H1 (cell line): Measurements from ENCODE around the gene FASN. TPM values are rescaled to one million over a fixed set of nuclear protein-coding genes. Genes with fewer than 3 reads are reported as not detected.

Source experiments
- CTCF ChIA-PET: fragments of 300-600 bp; sonication (Branson Sonifier 250); formaldehyde crosslinking; loops from one replicate; lab custom pipeline; 2021; ENCODE audit not compliant: partially characterized antibody; lab: Charles Lee
- POLR2A ChIA-PET: fragments of 300-600 bp; sonication (Branson Sonifier 250); formaldehyde crosslinking; loops from one replicate; lab custom pipeline; 2021; ENCODE audit warnings: inconsistent platforms; ENCODE audit not compliant: partially characterized antibody; lab: Charles Lee
- DNase-seq, 2 experiments: peaks; one replicate each; pipeline versions ENCODE4 v3.0.0 to v3.0.0-alpha.2; 2010 to 2022; ENCODE audit warnings: low spot score in 2 of 2, low read depth in 1 of 2, mixed read lengths in 1 of 2
- FAIRE-seq: peaks from 2 replicates; lab custom pipeline; 2011; peaks lifted over from hg19 to GRCh38; lab: Jason Lieb, UNC
- H2AFZ ChIP-seq: 2 replicates; pipeline ENCODE4 v1.8.1; 2012; ENCODE audit warnings: low read length, inconsistent platforms
- H2AK5ac ChIP-seq: 2 replicates; pipeline ENCODE4 v1.6.1; 2013; ENCODE audit warnings: low read depth, low read length
- H2BK120ac ChIP-seq: replicated peaks from 2 replicates; pipeline ENCODE3; 2013; ENCODE audit warnings: low read depth, low read length, inconsistent platforms
- H2BK12ac ChIP-seq: 2 replicates; pipeline ENCODE4 v1.6.1; 2013; ENCODE audit warnings: low read depth, low read length
- H2BK15ac ChIP-seq: 2 replicates; pipeline ENCODE4 v1.6.1; 2013; ENCODE audit warnings: low read length
- H2BK20ac ChIP-seq: 2 replicates; pipeline ENCODE4 v1.6.1; 2013; ENCODE audit warnings: low read length
- H2BK5ac ChIP-seq: 2 replicates; pipeline ENCODE4 v1.6.1; 2013; ENCODE audit warnings: low read depth, low read length
- H3K14ac ChIP-seq: 2 replicates; pipeline ENCODE4 v1.6.1; 2013; ENCODE audit warnings: inconsistent platforms; ENCODE audit not compliant: insufficient read length
- H3K18ac ChIP-seq: 2 replicates; pipeline ENCODE4 v1.6.1; 2013; ENCODE audit warnings: low read length; ENCODE audit errors: extremely low read depth
- H3K23ac ChIP-seq: 2 replicates; pipeline ENCODE4 v1.6.1; 2013; ENCODE audit warnings: inconsistent platforms; ENCODE audit not compliant: insufficient read length
- H3K23me2 ChIP-seq: 2 replicates; pipeline ENCODE4 v1.6.1; 2013; ENCODE audit warnings: low read depth, low read length
- H3K27ac ChIP-seq: 2 replicates; pipeline ENCODE4 v1.6.1; 2011; ENCODE audit warnings: low read depth, low read length, inconsistent platforms
- H3K27me3 ChIP-seq, 4 experiments: replicated peaks in 1 of 4; 1 replicate in 1 of 4; 2 replicates in 3 of 4; pipeline versions ENCODE4 v1.6.1 to v1.8.1; 2011 to 2013; ENCODE audit warnings: low read length in 3 of 4, mild to moderate bottlenecking in 3 of 4, inconsistent platforms in 2 of 4, mixed read lengths in 2 of 4, moderate library complexity in 1 of 4; ENCODE audit not compliant: control insufficient read depth in 3 of 4, insufficient read depth in 3 of 4; ENCODE audit errors: extremely low read depth in 1 of 4
- H3K36me3 ChIP-seq, 4 experiments: 2 replicates each; pipeline versions ENCODE4 v1.6.1 to v1.8.1; 2011 to 2013; ENCODE audit warnings: mild to moderate bottlenecking in 4 of 4, low read length in 3 of 4, moderate library complexity in 2 of 4, control low read depth in 1 of 4, inconsistent platforms in 1 of 4; ENCODE audit not compliant: insufficient read depth in 4 of 4, control insufficient read depth in 2 of 4
- H3K4ac ChIP-seq: replicated peaks from 2 replicates; pipeline ENCODE3; 2013; ENCODE audit warnings: low read length, low read depth, mixed read lengths, inconsistent platforms; ENCODE audit not compliant: insufficient read length
- H3K4me1 ChIP-seq, 4 experiments: replicated peaks in 1 of 4; 1 replicate in 1 of 4; 2 replicates in 3 of 4; pipeline versions ENCODE4 v1.6.1 to v1.8.1; 2011 to 2013; ENCODE audit warnings: low read length in 3 of 4, inconsistent platforms in 2 of 4, mixed read lengths in 1 of 4; ENCODE audit not compliant: insufficient read depth in 4 of 4, control insufficient read depth in 3 of 4
- H3K4me2 ChIP-seq, 2 experiments: 2 replicates each; pipeline versions ENCODE4 v1.6.1 to v1.8.1; 2011 to 2013; ENCODE audit warnings: low read depth in 2 of 2, low read length in 2 of 2, control low read depth in 1 of 2, inconsistent platforms in 1 of 2, mild to moderate bottlenecking in 1 of 2; ENCODE audit not compliant: insufficient read depth in 1 of 2
- H3K4me3 ChIP-seq, 4 experiments: fragments of 200-600, 300-600 bp in 1 of 4; sonication (generic), shearing (Covaris generic), sonication (Bioruptor Twin) in 1 of 4; 2 replicates each; pipeline versions ENCODE4 v1.5.1 to v1.8.1; 2011 to 2016; ENCODE audit warnings: low read length in 4 of 4, low read depth in 3 of 4, control low read depth in 2 of 4, inconsistent platforms in 2 of 4, mild to moderate bottlenecking in 2 of 4, mixed read lengths in 1 of 4, moderate library complexity in 1 of 4; ENCODE audit not compliant: insufficient read depth in 2 of 4; ENCODE audit errors: extremely low read depth in 1 of 4
- H3K56ac ChIP-seq: replicated peaks from 2 replicates; pipeline ENCODE3; 2013; ENCODE audit warnings: low read depth, mild to moderate bottlenecking, mixed read lengths, low read length, inconsistent platforms; ENCODE audit not compliant: insufficient read length
- H3K79me1 ChIP-seq: 2 replicates; pipeline ENCODE4 v1.6.1; 2013; ENCODE audit warnings: low read depth, low read length, control low read depth
- H3K79me2 ChIP-seq, 2 experiments: 2 replicates each; pipeline versions ENCODE4 v1.6.1 to v1.8.1; 2012 to 2013; ENCODE audit warnings: low read length in 2 of 2, mild to moderate bottlenecking in 2 of 2, inconsistent platforms in 1 of 2; ENCODE audit not compliant: insufficient read depth in 2 of 2, control insufficient read depth in 1 of 2
- H3K9ac ChIP-seq, 4 experiments: replicated peaks in 1 of 4; 1 replicate in 1 of 4; 2 replicates in 3 of 4; pipeline versions ENCODE4 v1.6.1 to v1.8.1; 2011 to 2013; ENCODE audit warnings: low read depth in 3 of 4, low read length in 3 of 4, control low read depth in 2 of 4, mild to moderate bottlenecking in 2 of 4, moderate library complexity in 2 of 4, inconsistent platforms in 1 of 4; ENCODE audit errors: extremely low read depth in 1 of 4
- H3K9me3 ChIP-seq, 2 experiments: 2 replicates each; pipeline versions ENCODE4 v1.6.1 to v1.8.1; 2012 to 2013; ENCODE audit warnings: mild to moderate bottlenecking in 2 of 2, moderate library complexity in 2 of 2, control low read depth in 1 of 2, inconsistent platforms in 1 of 2, low read depth in 1 of 2, low read length in 1 of 2, mixed read lengths in 1 of 2; ENCODE audit not compliant: insufficient read depth in 2 of 2
- H4K20me1 ChIP-seq, 2 experiments: replicated peaks in 1 of 2; 2 replicates each; pipeline versions ENCODE3 to v1.8.1; 2011 to 2013; ENCODE audit warnings: inconsistent platforms in 2 of 2, low read length in 2 of 2, mild to moderate bottlenecking in 1 of 2; ENCODE audit not compliant: insufficient read depth in 2 of 2, control insufficient read depth in 1 of 2
- H4K5ac ChIP-seq: 2 replicates; pipeline ENCODE4 v1.6.1; 2013; ENCODE audit warnings: low read length, low read depth, mixed read lengths, inconsistent platforms; ENCODE audit not compliant: insufficient read length
- H4K8ac ChIP-seq: 2 replicates; pipeline ENCODE4 v1.8.0; 2013; ENCODE audit warnings: mild to moderate bottlenecking, moderate library complexity, low read length, inconsistent platforms; ENCODE audit not compliant: insufficient read depth; ENCODE audit errors: extremely low read depth
- H4K91ac ChIP-seq: replicated peaks from 2 replicates; pipeline ENCODE3; 2013; ENCODE audit warnings: low read length, mixed read lengths, inconsistent platforms; ENCODE audit not compliant: insufficient read length
- ASH2L ChIP-seq: fragments of 200-600, 300-600 bp; sonication (generic); IDR thresholded peaks from one replicate; pipeline ENCODE4 v1.7.1; 2017; ENCODE audit warnings: low read length
- CBX5 ChIP-seq: fragments of 300-800, 300-1000 bp; sonication (generic); IDR thresholded peaks from 2 replicates; pipeline ENCODE4 v1.7.1; 2016; ENCODE audit warnings: antibody characterized with exemption, low read length, low read depth
- CBX8 ChIP-seq: fragments of 300-800, 300-1000 bp; sonication (generic); IDR thresholded peaks from 2 replicates; pipeline ENCODE4 v1.7.1; 2016; ENCODE audit warnings: low read depth, low read length, borderline replicate concordance
- CTBP2 ChIP-seq: IDR thresholded peaks from 2 replicates; pipeline ENCODE4 v1.7.0; 2011; ENCODE audit warnings: borderline replicate concordance, mild to moderate bottlenecking, moderate library complexity, mixed read lengths, low read length; ENCODE audit not compliant: insufficient read depth, insufficient read length
- EGR1 ChIP-seq: IDR thresholded peaks from 2 replicates; pipeline ENCODE4 v1.6.1; 2011; ENCODE audit warnings: low read depth, low read length, borderline replicate concordance
- GABPA ChIP-seq: IDR thresholded peaks from 2 replicates; pipeline ENCODE4 v1.6.1; 2011; ENCODE audit warnings: mild to moderate bottlenecking, low read length, moderate library complexity, borderline replicate concordance; ENCODE audit not compliant: insufficient read depth
- KDM1A ChIP-seq: fragments of 200-600, 300-600 bp; sonication (generic); IDR thresholded peaks from 2 replicates; pipeline ENCODE4 v1.7.1; 2016; ENCODE audit warnings: mild to moderate bottlenecking, low read length, borderline replicate concordance
- NANOG ChIP-seq: IDR thresholded peaks from 2 replicates; pipeline ENCODE4 v1.6.1; 2011; ENCODE audit warnings: low read length, low read depth, mild to moderate bottlenecking, inconsistent platforms; ENCODE audit not compliant: insufficient read depth, poor library complexity, severe bottlenecking
- SIX5 ChIP-seq: IDR thresholded peaks from 2 replicates; pipeline ENCODE4 v1.6.1; 2011; ENCODE audit warnings: mild to moderate bottlenecking, low read depth, low read length
- SUZ12 ChIP-seq: fragments of 200-600 bp; sonication (generic); IDR thresholded peaks from 2 replicates; pipeline ENCODE4 v1.6.1; 2012; ENCODE audit warnings: mild to moderate bottlenecking, inconsistent platforms, low read length, moderate library complexity, mixed read lengths
- TBP ChIP-seq: IDR thresholded peaks from 2 replicates; pipeline ENCODE4 v1.6.1; 2011; ENCODE audit warnings: low read depth, low read length, improper control_type of control experiment
- WGBS, 2 experiments: shearing (Covaris generic) in 1 of 2; methylation state at CpG; one replicate each; pipeline versions ENCODE4 v1.1.6 to v1.1.7; 2013 to 2015; ENCODE audit warnings: low lambda C conversion rate in 2 of 2, mixed read lengths in 2 of 2, inconsistent platforms in 1 of 2, low coverage in 1 of 2, missing lambda C conversion rate in 1 of 2; ENCODE audit not compliant: insufficient replicate concordance in 2 of 2, insufficient coverage in 1 of 2, insufficient read length in 1 of 2; ENCODE audit errors: extremely low coverage in 1 of 2, missing lambda C conversion rate in 1 of 2; 5-methylcytosine and 5-hydroxymethylcytosine counted together
- polyA plus RNA-seq, 7 experiments: library from polyadenylated mRNA; depleted of rRNA in 3 of 7; stranded (reverse) in 5 of 7; unstranded in 2 of 7; fragments of >200 nt in 5 of 7; fragments of 200-250 nt in 2 of 7; gene quantifications; 1 replicate in 5 of 7; 2 replicates in 1 of 7; 4 replicates in 1 of 7; pipeline versions ENCODE4 v1.2.1 to v1.2.3, GENCODE V29; 2011 to 2013; ENCODE audit warnings: missing spikeins in 2 of 7, mixed read lengths in 2 of 7
- total RNA-seq: library from RNA; stranded (reverse); fragmentation: NEBNext Ultra II Directional; extraction: Animal tissue kit (Norgen Biotek cat#: 25700); gene quantifications from 2 replicates; pipeline ENCODE4 v1.2.1, GENCODE V29; 2021
- TF ChIP-seq, protein P1 (sequence below): IDR thresholded peaks from 2 replicates; pipeline ENCODE4 v1.6.1; 2012; ENCODE audit warnings: inconsistent platforms
- TF ChIP-seq, protein P2 (sequence below): IDR thresholded peaks from 2 replicates; pipeline ENCODE4 v1.6.1; 2011; ENCODE audit warnings: low read depth, mild to moderate bottlenecking, low read length; ENCODE audit not compliant: insufficient read depth

The FASN gene
- total and polyA plus RNA-seq, 2 of the 8 experiments (the other 6 are each of a cell fraction or from before 2014, with no cell fraction given): 143 to 561 TPM

DNA sequence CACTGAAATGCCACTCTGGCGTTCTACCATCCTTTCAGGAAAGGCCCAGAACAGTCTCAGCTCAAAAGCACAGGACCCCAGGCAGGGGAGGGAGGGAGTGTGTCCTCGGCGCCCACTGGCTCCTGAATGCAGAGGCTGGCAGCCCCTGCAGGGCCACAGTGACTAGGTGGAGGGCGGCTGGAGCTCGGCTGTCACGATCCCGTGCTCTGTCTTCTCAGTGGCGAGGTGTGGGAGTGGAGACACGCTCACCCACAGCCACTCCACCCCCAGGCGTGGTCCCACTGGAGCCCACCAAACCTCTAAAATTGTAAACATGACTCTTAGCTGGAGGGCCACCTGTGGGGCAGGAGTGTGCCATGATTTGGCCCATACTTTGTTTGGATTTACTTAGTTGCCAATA is 16.4 kb upstream of the FASN start:
- WGBS, 2 experiments: 86% methylated on average over 9 of the region's 10 CpGs; no CpG with 5 or more reads in 1 of the 2 experiments
- DNase-seq (no peak), FAIRE-seq (no peak)
- TF ChIP-seq TBP: no peak
- TF ChIP-seq EGR1: no peak
- no peak for TF ChIP-seq CTBP2
- TF ChIP-seq KDM1A: no peak
- TF ChIP-seq CBX5: no peak
- TF ChIP-seq ASH2L: no peak
- TF ChIP-seq CBX8: no peak
- TF ChIP-seq, protein P1, sequence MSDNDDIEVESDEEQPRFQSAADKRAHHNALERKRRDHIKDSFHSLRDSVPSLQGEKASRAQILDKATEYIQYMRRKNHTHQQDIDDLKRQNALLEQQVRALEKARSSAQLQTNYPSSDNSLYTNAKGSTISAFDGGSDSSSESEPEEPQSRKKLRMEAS: no peak
- TF ChIP-seq SUZ12: no peak
- no peak for TF ChIP-seq SIX5
- TF ChIP-seq NANOG: no peak
- TF ChIP-seq, protein P2, sequence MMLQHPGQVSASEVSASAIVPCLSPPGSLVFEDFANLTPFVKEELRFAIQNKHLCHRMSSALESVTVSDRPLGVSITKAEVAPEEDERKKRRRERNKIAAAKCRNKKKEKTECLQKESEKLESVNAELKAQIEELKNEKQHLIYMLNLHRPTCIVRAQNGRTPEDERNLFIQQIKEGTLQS: no peak
- TF ChIP-seq GABPA: no peak
- no peak overlapping the region for H3K9ac ChIP-seq
- no peak overlapping the region for H2BK5ac ChIP-seq
- H4K8ac ChIP-seq: no peak overlapping the region
- peaks cover 0 to 4% (median 0%) of the 10 kb centered on the region in 4 experiments; a peak in 2 of 7 replicates for H3K27me3 ChIP-seq
- no peak overlapping the region for H2AFZ ChIP-seq
- no peak overlapping the region for H3K56ac ChIP-seq
- no peak overlapping the region for H4K91ac ChIP-seq
- H2BK120ac ChIP-seq: no peak overlapping the region
- no peak overlapping the region for H3K27ac ChIP-seq
- H4K5ac ChIP-seq: no peak overlapping the region
- H2AK5ac ChIP-seq: no peak overlapping the region
- peaks cover 0 to 8% (median 2%) of the 10 kb centered on the region in 4 experiments; a peak in 4 of 7 replicates for H3K4me1 ChIP-seq
- ChIA-PET CTCF (interaction anchor here (0.7 to 10.5 kb wide), 7 partner anchors 10 to 78 kb away, joined by 3 to 61 read pairs (median 4); partner anchors contain the start of gene FASN), POLR2A (no interaction called here)
- no peak overlapping the region for H2BK15ac ChIP-seq
- H3K79me2 ChIP-seq: no peaks in the 10 kb centered on the region
- no peak overlapping the region for H3K18ac ChIP-seq
- peaks cover 3 to 6% of the 10 kb centered on the region in 2 experiments for H4K20me1 ChIP-seq
- H3K4me3 ChIP-seq: no peak overlapping the region
- H2BK12ac ChIP-seq: no peak overlapping the region
- H3K4ac ChIP-seq: no peak overlapping the region
- no peak overlapping the region for H3K23ac ChIP-seq
- H2BK20ac ChIP-seq: no peak overlapping the region
- no peaks in the 10 kb centered on the region for H3K9me3 ChIP-seq
- H3K23me2 ChIP-seq: 0 out of 2 replicates have a peak, but pooled peaks cover 2% of the 10 kb centered on the region
- no peaks in the 10 kb centered on the region for H3K79me1 ChIP-seq
- H3K36me3 ChIP-seq: no peaks in the 10 kb centered on the region
- no peak overlapping the region for H3K4me2 ChIP-seq
- no peak overlapping the region for H3K14ac ChIP-seq
